BLaER1 treated with 17β-estradiol and CSF1 and Interleukin-3, amounts not matched to agents 10 nM and 100 nM (cell line): ENCODE data around the gene B9D2.

Source experiments
- H3K27ac ChIP-seq, 11 experiments: shearing (Covaris generic); formaldehyde crosslinking; 2 replicates each; pipeline ENCODE4 v1.8.1; 2022
- H3K27me3 ChIP-seq, 11 experiments: shearing (Covaris generic); formaldehyde crosslinking; 2 replicates each; pipeline ENCODE4 v1.8.1; 2022
- H3K36me3 ChIP-seq, 11 experiments: shearing (Covaris generic); formaldehyde crosslinking; 2 replicates each; pipeline ENCODE4 v1.8.1; 2022
- H3K4me1 ChIP-seq, 10 experiments: shearing (Covaris generic); formaldehyde crosslinking; 2 replicates each; pipeline ENCODE4 v1.8.1; 2022
- H3K4me2 ChIP-seq, 11 experiments: shearing (Covaris generic); formaldehyde crosslinking; 2 replicates each; pipeline ENCODE4 v1.8.1; 2022
- H3K4me3 ChIP-seq, 10 experiments: shearing (Covaris generic); formaldehyde crosslinking; 2 replicates each; pipeline ENCODE4 v1.8.1; 2022
- H3K9ac ChIP-seq, 11 experiments: shearing (Covaris generic); formaldehyde crosslinking; 2 replicates each; pipeline ENCODE4 v1.8.1; 2022
- H3K9me3 ChIP-seq, 11 experiments: shearing (Covaris generic); formaldehyde crosslinking; replicated peaks in 1 of 11; 2 replicates each; pipeline ENCODE4 v1.8.1; 2022
- H4K20me1 ChIP-seq, 11 experiments: shearing (Covaris generic); formaldehyde crosslinking; 2 replicates each; pipeline ENCODE4 v1.8.1; 2022
- Cebpa-rat ChIP-seq, 11 experiments: shearing (Covaris generic); IDR thresholded peaks; 2 replicates each; pipeline ENCODE4 v1.8.1; 2022

Gene B9D2

DNA sequence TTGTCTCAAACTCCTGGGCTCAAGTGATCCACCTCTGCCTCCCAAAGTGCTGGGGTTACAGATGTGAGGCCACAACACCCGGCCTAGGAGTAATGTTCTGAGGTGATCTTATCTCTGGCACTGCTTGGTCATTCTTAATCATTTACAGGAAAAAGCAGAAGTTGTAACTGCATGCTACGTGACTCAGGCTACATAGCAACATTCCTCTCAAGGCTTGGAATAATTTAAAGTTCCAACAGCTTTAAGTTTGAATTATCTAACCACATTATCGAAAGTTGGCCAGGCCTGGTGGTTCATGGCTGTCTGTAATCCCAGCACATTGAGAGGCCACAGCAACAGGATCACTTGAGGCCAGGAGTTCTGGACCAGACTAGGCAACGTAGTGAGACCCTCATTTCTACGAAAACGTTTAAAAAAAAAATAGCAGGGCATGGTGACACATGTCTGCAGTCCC lies 3.9 kb upstream of the B9D2 start:
- Histone ChIP-seq H3K4me1 (peaks cover 31 to 75% (median 59%) of the 10 kb centered on the region in 10 experiments), H3K4me3 (no peak overlapping the region), H3K4me2 (peak overlapping the region; percentile 16 to 86 (median 59); a peak in 18 of 22 replicates), H3K27ac (peak overlapping the region; percentile 40 to 85 (median 63)), H4K20me1 (no peaks in the 10 kb centered on the region), H3K27me3 (no peaks in the 10 kb centered on the region), H3K36me3 (peaks cover 0 to 7% (median 0%) of the 10 kb centered on the region in 11 experiments; a peak in 2 of 22 replicates), H3K9ac (peak overlapping the region in 10 of 11 experiments; percentile 24 to 72 (median 42); a peak in 14 of 22 replicates), H3K9me3 (no peaks in the 10 kb centered on the region)
- no peak for TF ChIP-seq Cebpa-rat (IDR thresholded peaks at IDR 0.05)

DNA sequence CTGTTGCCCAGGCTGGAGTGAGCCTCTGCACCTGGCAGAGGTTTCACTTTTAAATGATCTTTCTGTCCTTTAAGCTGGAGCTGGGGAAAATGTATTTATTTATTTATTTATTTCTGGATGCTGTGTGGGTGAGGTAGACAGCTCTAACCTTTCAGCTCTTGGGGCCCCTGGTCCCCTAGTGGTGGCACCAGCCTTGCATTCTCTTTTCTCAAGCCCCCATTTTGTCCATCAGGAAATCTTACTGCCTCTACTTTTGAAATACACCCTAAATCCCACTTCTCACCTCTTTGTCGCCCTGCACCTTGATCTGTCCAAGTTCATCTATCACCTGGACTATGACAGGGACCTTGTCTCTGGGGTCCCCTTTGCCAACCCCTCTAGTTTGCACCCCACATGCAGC lies 2.1 kb upstream of the B9D2 start:
- TF ChIP-seq Cebpa-rat (IDR thresholded peaks at IDR 0.05), result no peak
- no peaks in the 10 kb centered on the region for H3K9me3 ChIP-seq
- no peaks in the 10 kb centered on the region for H3K27me3 ChIP-seq
- peak overlapping the region in 6 of 11 experiments; percentile 14 to 95 (median 84); a peak in 10 of 22 replicates for H3K4me2 ChIP-seq
- H3K4me3 ChIP-seq, result no peak overlapping the region
- peaks cover 36 to 71% (median 55%) of the 10 kb centered on the region in 10 experiments for H3K4me1 ChIP-seq
- H3K27ac ChIP-seq, result peak overlapping the region in 6 of 11 experiments; percentile 0 to 99 (median 32); a peak in 7 of 22 replicates
- H4K20me1 ChIP-seq, result no peaks in the 10 kb centered on the region
- peak overlapping the region in 1 of 11 experiments; percentile 5; a peak in 1 of 22 replicates for H3K9ac ChIP-seq
- peaks cover 0 to 4% (median 3%) of the 10 kb centered on the region in 11 experiments; a peak in 8 of 22 replicates for H3K36me3 ChIP-seq

DNA sequence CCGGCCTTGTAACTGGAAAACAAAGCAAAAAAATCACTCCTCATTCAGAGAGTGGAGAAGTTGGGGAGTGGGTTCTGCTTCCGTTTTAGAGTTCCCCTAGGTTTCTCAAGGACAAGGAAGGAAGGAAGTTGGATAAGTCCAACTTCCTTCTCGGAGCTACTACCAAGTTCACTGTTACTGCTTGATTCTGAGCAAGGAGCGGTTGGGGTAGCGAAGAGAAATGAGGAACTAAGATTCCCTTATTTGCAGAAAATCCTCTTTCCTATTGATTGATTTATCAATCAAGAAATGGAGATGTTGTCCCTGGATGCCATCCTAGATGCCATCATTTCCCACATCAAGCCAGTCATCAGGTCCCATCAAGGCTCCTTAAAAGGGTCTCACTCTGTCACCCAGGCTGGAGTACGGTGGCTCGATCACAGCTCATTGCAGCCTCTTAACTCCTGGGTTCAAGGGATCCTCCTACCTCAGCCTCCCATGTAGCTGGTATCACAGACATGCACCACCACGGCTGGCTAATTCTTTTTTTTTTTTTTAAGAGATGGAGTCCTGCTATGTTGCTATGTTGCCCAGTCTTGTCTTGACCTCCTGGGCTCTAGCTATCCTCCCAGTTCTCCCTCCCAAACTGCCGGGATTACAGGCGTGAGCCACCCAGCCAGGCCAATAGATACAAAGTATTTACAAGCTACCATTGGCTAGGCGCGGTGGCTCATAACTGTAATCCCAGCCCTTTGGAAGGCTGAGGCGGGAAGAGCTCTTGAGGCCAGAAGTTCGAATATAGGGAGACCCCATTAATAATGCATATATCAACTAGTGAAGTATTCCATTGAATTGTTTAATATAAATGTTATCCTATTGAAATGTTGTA lies 809 bp upstream of the B9D2 start:
- no peak for TF ChIP-seq Cebpa-rat (IDR thresholded peaks at IDR 0.05)
- Histone ChIP-seq H3K4me3 (peak overlapping the region; percentile 62 to 78 (median 70)), H4K20me1 (no peaks in the 10 kb centered on the region; a peak in 1 of 22 replicates), H3K36me3 (peaks cover 0 to 13% (median 7%) of the 10 kb centered on the region in 11 experiments; a peak in 9 of 22 replicates), H3K9me3 (no peaks in the 10 kb centered on the region), H3K27me3 (no peaks in the 10 kb centered on the region), H3K4me2 (peak overlapping the region; percentile 76 to 96 (median 82)), H3K4me1 (peaks cover 30 to 67% (median 49%) of the 10 kb centered on the region in 10 experiments), H3K27ac (peak overlapping the region; percentile 89 to 100 (median 98)), H3K9ac (peak overlapping the region; percentile 87 to 99 (median 97))

DNA sequence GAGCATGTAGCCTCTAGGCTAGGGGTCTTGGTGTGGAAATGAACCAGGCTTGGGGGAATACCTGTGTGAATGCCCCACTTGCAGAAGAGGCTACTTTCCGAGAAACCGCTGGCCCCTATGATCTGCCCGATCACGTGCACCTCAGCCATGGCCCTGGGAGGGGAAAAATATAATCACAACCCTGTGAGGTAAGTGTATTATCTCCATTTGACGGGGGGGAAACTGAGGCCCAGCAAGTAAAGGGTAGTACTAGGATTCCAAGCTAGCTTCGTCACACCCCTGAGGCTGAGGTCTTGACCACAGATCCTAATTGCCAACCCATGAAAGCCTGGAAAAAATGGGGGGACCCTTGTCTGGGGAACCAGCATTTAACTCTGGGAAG lies 587 bp downstream of the B9D2 start:
- TF ChIP-seq Cebpa-rat (IDR thresholded peaks at IDR 0.05), result no peak
- peak overlapping the region; percentile 89 to 100 (median 98) for H3K27ac ChIP-seq

DNA sequence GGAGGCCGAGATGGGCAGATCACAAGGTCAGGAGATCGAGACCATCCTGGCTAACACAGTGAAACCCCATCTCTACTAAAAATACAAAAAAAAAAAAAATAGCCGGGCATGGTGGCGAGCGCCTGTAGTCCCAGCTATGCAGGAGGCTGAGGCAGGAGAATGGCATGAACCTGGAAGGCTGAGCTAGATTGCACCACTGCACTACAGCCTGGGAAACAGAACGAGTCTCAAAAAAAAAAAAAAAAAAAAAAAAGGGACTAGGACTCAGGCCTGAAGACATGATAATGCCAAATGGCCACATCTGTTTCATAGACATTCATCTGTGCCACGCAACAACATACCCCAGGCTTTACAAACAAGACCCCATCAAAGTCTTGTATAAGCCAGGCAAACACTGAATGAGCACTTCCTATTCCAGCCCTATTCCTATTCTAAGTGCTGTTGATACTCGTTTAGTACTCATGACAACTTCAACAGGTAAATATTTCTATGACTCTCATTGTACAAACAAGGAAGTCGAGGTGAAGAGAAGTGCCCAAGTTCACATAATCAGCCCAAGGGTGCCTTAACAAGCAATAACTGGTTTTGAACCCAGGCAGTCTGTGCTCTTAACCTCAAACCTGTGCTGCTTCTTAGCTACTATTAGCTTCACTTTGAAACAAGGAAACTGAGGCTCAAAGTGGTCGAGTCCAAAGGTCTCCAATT lies 1.7 kb downstream of the B9D2 start:
- Histone ChIP-seq H3K27ac (peak overlapping the region in 2 of 11 experiments; percentile 89 to 98; a peak in 1 of 22 replicates), H3K4me3 (peak overlapping the region in 1 of 10 experiments; percentile 63; a peak in 1 of 20 replicates), H3K4me2 (peak overlapping the region in 9 of 11 experiments; percentile 77 to 96 (median 89); a peak in 15 of 22 replicates)

More for the DNA sequence above, 587 bp downstream of the B9D2 start:
- Histone ChIP-seq H4K20me1 (no peaks in the 10 kb centered on the region; a peak in 2 of 22 replicates), H3K4me2 (peak overlapping the region; percentile 75 to 96 (median 87)), H3K27me3 (no peaks in the 10 kb centered on the region), H3K4me3 (peak overlapping the region; percentile 62 to 78 (median 70)), H3K9ac (peak overlapping the region; percentile 87 to 99 (median 97)), H3K9me3 (no peaks in the 10 kb centered on the region), H3K36me3 (peaks cover 0 to 18% (median 7%) of the 10 kb centered on the region in 11 experiments; a peak in 9 of 22 replicates), H3K4me1 (peaks cover 30 to 62% (median 52%) of the 10 kb centered on the region in 10 experiments)

DNA sequence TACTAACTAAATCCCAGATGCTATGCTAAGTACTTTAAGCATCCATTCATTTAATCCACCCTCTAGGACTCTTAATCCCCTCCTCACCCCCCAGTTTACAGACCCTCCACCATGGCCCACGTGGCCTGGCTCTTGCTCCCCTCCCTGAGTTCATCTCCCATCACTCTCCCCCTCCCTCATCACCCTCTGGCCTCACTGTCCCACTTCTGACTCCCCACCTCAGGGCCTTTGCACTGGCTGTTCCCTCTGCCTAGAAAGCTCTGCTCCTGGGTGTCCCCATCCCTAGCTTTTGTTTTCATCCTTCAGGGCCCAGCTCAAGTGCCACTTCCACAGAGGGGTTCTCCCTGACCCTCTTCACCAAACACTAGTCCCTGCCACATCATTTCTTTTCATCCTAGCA lies 4.2 kb downstream of the B9D2 start:
- no peak overlapping the region for H3K9ac ChIP-seq
- no peak overlapping the region for H3K27ac ChIP-seq
- no peaks in the 10 kb centered on the region for H3K9me3 ChIP-seq
- peaks cover 0 to 18% (median 7%) of the 10 kb centered on the region in 11 experiments; a peak in 9 of 22 replicates for H3K36me3 ChIP-seq
- no peak overlapping the region for H3K4me3 ChIP-seq
- H4K20me1 ChIP-seq, result peaks cover 0 to 14% (median 2%) of the 10 kb centered on the region in 11 experiments; a peak in 8 of 22 replicates
- H3K4me1 ChIP-seq, result peaks cover 30 to 62% (median 58%) of the 10 kb centered on the region in 10 experiments
- no peak for TF ChIP-seq Cebpa-rat (IDR thresholded peaks at IDR 0.05)
- H3K4me2 ChIP-seq, result no peak overlapping the region
- H3K27me3 ChIP-seq, result no peaks in the 10 kb centered on the region

More for the DNA sequence above, 1.7 kb downstream of the B9D2 start:
- Histone ChIP-seq H3K4me1 (peaks cover 22 to 62% (median 51%) of the 10 kb centered on the region in 10 experiments), H4K20me1 (peaks cover 0 to 5% (median 0%) of the 10 kb centered on the region in 11 experiments; a peak in 2 of 22 replicates), H3K9me3 (no peaks in the 10 kb centered on the region), H3K9ac (no peak overlapping the region), H3K36me3 (peaks cover 0 to 18% (median 7%) of the 10 kb centered on the region in 11 experiments; a peak in 9 of 22 replicates), H3K27me3 (no peaks in the 10 kb centered on the region)
- no peak for TF ChIP-seq Cebpa-rat (IDR thresholded peaks at IDR 0.05)

DNA sequence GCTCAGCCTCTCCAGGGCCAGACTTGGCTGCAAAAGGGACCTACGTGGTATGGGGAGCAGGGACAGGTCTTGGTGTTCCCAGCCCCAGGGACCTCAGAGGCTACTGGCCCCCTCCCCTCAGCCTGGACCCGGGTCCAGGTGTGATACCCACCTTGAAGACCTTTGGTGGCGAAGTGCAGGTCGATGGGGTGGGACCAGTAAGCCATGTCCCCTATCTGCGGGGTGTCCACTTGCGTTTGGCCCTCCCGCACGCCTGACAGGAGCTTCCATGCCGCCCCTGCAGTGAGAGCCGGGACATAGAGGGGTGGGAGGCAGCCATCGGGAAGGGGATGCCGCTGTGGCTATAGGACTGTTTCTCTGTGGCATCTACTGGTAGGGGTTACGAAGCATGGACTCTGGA lies 6.2 kb downstream of the B9D2 start:
- H3K4me1 ChIP-seq, result peaks cover 27 to 58% (median 52%) of the 10 kb centered on the region in 10 experiments
- no peak for TF ChIP-seq Cebpa-rat (IDR thresholded peaks at IDR 0.05)
- peak overlapping the region in 10 of 11 experiments; percentile 36 to 91 (median 62); a peak in 18 of 22 replicates for H3K4me2 ChIP-seq
- no peaks in the 10 kb centered on the region for H3K9me3 ChIP-seq
- peak overlapping the region in 3 of 11 experiments; percentile 24 to 31 (median 31); a peak in 4 of 22 replicates for H3K9ac ChIP-seq
- peak overlapping the region in 8 of 11 experiments; percentile 6 to 64 (median 44); a peak in 8 of 22 replicates for H3K27ac ChIP-seq
- H3K36me3 ChIP-seq, result peaks cover 0 to 18% (median 7%) of the 10 kb centered on the region in 11 experiments; a peak in 9 of 22 replicates
- no peaks in the 10 kb centered on the region for H3K27me3 ChIP-seq
- H4K20me1 ChIP-seq, result peaks cover 0 to 29% (median 14%) of the 10 kb centered on the region in 11 experiments; a peak in 14 of 22 replicates
- H3K4me3 ChIP-seq, result peak overlapping the region in 1 of 10 experiments; percentile 8; a peak in 1 of 20 replicates
